Stimulated activated CD4-positive, alpha-beta T cell treated with anti-CD3 and anti-CD28 coated beads, Interleukin-12 subunit alpha, Interleukin-12 subunit beta, amount 100 ng/mL, for 24 hours (primary cell): ENCODE results near the gene USP37.
"Not testable (repeated sequence)": the region's sequence is repeated elsewhere in the genome, so short reads cannot be mapped to it uniquely, and the experiment has no call there.

Experiments used
- DNase-seq, 2 experiments: peaks; one replicate each; pipeline ENCODE4 v3.0.0-alpha.2; 2020; ENCODE audit warnings: low read depth in 2 of 2

Gene USP37

GRCh38 chr2:218555527-218555926, 12.6 kb downstream of the USP37 start:
- DNase-seq: no peak

GRCh38 chr2:218554225-218554624, 13.9 kb downstream of the USP37 start:
- not testable (repeated sequence) for DNase-seq

- no peak for DNase-seq
Observed at GRCh38 chr2:218547978-218548377, 20.2 kb downstream of the USP37 start.

- no peak for DNase-seq
Observed at GRCh38 chr2:218547511-218547910, 20.6 kb downstream of the USP37 start.

GRCh38 chr2:218546012-218546411, 22.1 kb downstream of the USP37 start:
- DNase-seq: no peak

- no peak for DNase-seq
Observed at GRCh38 chr2:218540015-218540414, 28.1 kb downstream of the USP37 start.

- DNase-seq: no peak
Observed at GRCh38 chr2:218536804-218537494, 31.2 kb downstream of the USP37 start.

- DNase-seq: no peak
Observed at GRCh38 chr2:218529990-218530389, 38.2 kb downstream of the USP37 start.

- not testable (repeated sequence) for DNase-seq
Observed at GRCh38 chr2:218528409-218528808, 39.7 kb downstream of the USP37 start.

- no peak for DNase-seq
Observed at GRCh38 chr2:218523651-218524050, 44.5 kb downstream of the USP37 start.

- no peak for DNase-seq
Observed at GRCh38 chr2:218518876-218519275, 49.3 kb downstream of the USP37 start.

- DNase-seq: no peak
Observed at GRCh38 chr2:218517434-218518206, 50.5 kb downstream of the USP37 start.

GRCh38 chr2:218516614-218517013, 51.5 kb downstream of the USP37 start:
- DNase-seq: no peak

- DNase-seq: no peak
Observed at GRCh38 chr2:218513676-218514075, 54.5 kb downstream of the USP37 start.

- DNase-seq: no peak
Observed at GRCh38 chr2:218508299-218508698, 59.9 kb downstream of the USP37 start.

- DNase-seq: no peak
Observed at GRCh38 chr2:218505754-218506371, 62.3 kb downstream of the USP37 start.

- no peak for DNase-seq
Observed at GRCh38 chr2:218501665-218502064, 66.5 kb downstream of the USP37 start.

- DNase-seq: no peak
Observed at GRCh38 chr2:218500501-218501060, 67.6 kb downstream of the USP37 start.

GRCh38 chr2:218485986-218486667, 82.0 kb downstream of the USP37 start:
- DNase-seq: no peak

GRCh38 chr2:218482651-218483050, 85.5 kb downstream of the USP37 start:
- DNase-seq: no peak

- DNase-seq: no peak
Observed at GRCh38 chr2:218479595-218479994, 88.6 kb downstream of the USP37 start.

GRCh38 chr2:218478544-218478943, 89.6 kb downstream of the USP37 start:
- no peak for DNase-seq
